ENCODE measurements around the gene RSPH6A. TPM values are rescaled to one million over a fixed set of nuclear protein-coding genes. Genes with fewer than 3 reads are reported as not detected.
A peak's percentile ranks its signal among the peaks of the same experiment; 100 is the strongest.

RSPH6A gene
- total and polyA plus RNA-seq, 2 of the 13 experiments (the other 11 are each of a cell fraction or from before 2014, with no cell fraction given), result 0.07 TPM; not detected in 1

GRCh38 chr19:45774765-45775164, 40.3 kb downstream of the RSPH6A start (continued):
- TF ChIP-seq IRF1 (CRISPR knock-in tag; IDR thresholded peaks at IDR 0.05; ENCODE audit: low read depth), result no peak
- peak; percentile 44 for TF ChIP-seq CTCF (CRISPR knock-in tag; IDR thresholded peaks at IDR 0.05)
- no peak for TF ChIP-seq ZNF800 (CRISPR knock-in tag; IDR thresholded peaks at IDR 0.05)
- TF ChIP-seq KAT2B (IDR thresholded peaks at IDR 0.05; ENCODE audit: borderline replicate concordance, low read depth, low read length), result no peak
- TF ChIP-seq RAD21 (CRISPR knock-in tag; IDR thresholded peaks at IDR 0.05), result peak; percentile 39; the same call in 1 of the 2 replicates
- TF ChIP-seq ZNF639 (CRISPR knock-in tag; conservative IDR thresholded peaks at IDR 0.05), result no peak
- TF ChIP-seq ZBTB26 (CRISPR knock-in tag; IDR thresholded peaks at IDR 0.05; ENCODE audit: borderline replicate concordance), result no peak
- no peak for TF ChIP-seq KLF11 (CRISPR knock-in tag; IDR thresholded peaks at IDR 0.05)
- no peak for TF ChIP-seq CENPBD1 (CRISPR knock-in tag; IDR thresholded peaks at IDR 0.05; ENCODE audit: borderline replicate concordance, low read depth)
- TF ChIP-seq ARID2 (CRISPR knock-in tag; IDR thresholded peaks at IDR 0.05; ENCODE audit: borderline replicate concordance), result no peak
- TF ChIP-seq STAG1 (CRISPR knock-in tag; IDR thresholded peaks at IDR 0.05), result peak; percentile 23
- TF ChIP-seq FOXK2 (IDR thresholded peaks at IDR 0.05), result no peak
- no peak for TF ChIP-seq ZNF563 (CRISPR knock-in tag; IDR thresholded peaks at IDR 0.05)
- no peak for TF ChIP-seq AHDC1 (CRISPR knock-in tag; IDR thresholded peaks at IDR 0.05; ENCODE audit: borderline replicate concordance)

All from HepG2 (cell line).